Neural cell (in vitro differentiated cells): ENCODE measurements around the gene WFDC1. TPM values are rescaled to one million over a fixed set of nuclear protein-coding genes. Genes with fewer than 3 reads are reported as not detected.

Source experiments
- H2AFZ ChIP-seq: fragments of 200-600, 300-800 bp; sonication (generic), shearing (Covaris generic); 2 replicates; pipeline ENCODE4 v1.6.0; 2014; ENCODE audit warnings: low read depth, mild to moderate bottlenecking, antibody characterized with exemption, low read length, moderate library complexity
- H3F3A ChIP-seq: fragments of 200-600 bp; shearing (Covaris generic); 2 replicates; pipeline ENCODE4 v1.6.1; 2016; ENCODE audit warnings: mild to moderate bottlenecking, moderate library complexity, mixed read lengths, antibody characterized with exemption, low read length; ENCODE audit not compliant: insufficient read depth, poor library complexity, severe bottlenecking
- H3K27ac ChIP-seq: fragments of 200-600, 300-800 bp; sonication (generic), shearing (Covaris generic); 2 replicates; pipeline ENCODE4 v1.5.1; 2014; ENCODE audit warnings: mild to moderate bottlenecking, low read length, moderate library complexity
- H3K27me3 ChIP-seq: fragments of 300-800, 200-600 bp; sonication (generic), shearing (Covaris generic); 2 replicates; pipeline ENCODE4 v1.6.0; 2014; ENCODE audit warnings: mild to moderate bottlenecking, low read depth, low read length, moderate library complexity; ENCODE audit not compliant: insufficient read depth
- H3K36me3 ChIP-seq: fragments of 300-800, 200-600 bp; sonication (generic), shearing (Covaris generic); 2 replicates; pipeline ENCODE4 v1.5.1; 2014; ENCODE audit warnings: mild to moderate bottlenecking, antibody characterized with exemption, low read length, moderate library complexity; ENCODE audit not compliant: insufficient read depth
- H3K4me2 ChIP-seq: fragments of 300-800, 200-600 bp; sonication (generic), shearing (Covaris generic); 2 replicates; pipeline ENCODE4 v1.6.0; 2014; ENCODE audit warnings: mild to moderate bottlenecking, low read length
- H3K4me3 ChIP-seq: fragments of 300-800, 200-600 bp; sonication (generic), shearing (Covaris generic); 2 replicates; pipeline ENCODE4 v1.5.1; 2014; ENCODE audit warnings: mild to moderate bottlenecking, low read length, moderate library complexity
- H3K79me2 ChIP-seq: fragments of 200-600 bp; shearing (Covaris generic); replicated peaks from 2 replicates; pipeline ENCODE4 v1.6.0; 2014; ENCODE audit warnings: mild to moderate bottlenecking, low read length, moderate library complexity; ENCODE audit not compliant: insufficient read depth
- H3K9ac ChIP-seq: fragments of 300-800, 200-600 bp; sonication (generic), shearing (Covaris generic); 2 replicates; pipeline ENCODE4 v1.6.1; 2016; ENCODE audit warnings: mild to moderate bottlenecking, low read length, mixed read lengths
- H3K9me2 ChIP-seq: fragments of 200-600 bp; shearing (Covaris generic); 2 replicates; pipeline ENCODE4 v1.6.1; 2016; ENCODE audit warnings: mild to moderate bottlenecking, low read length, mixed read lengths; ENCODE audit not compliant: insufficient read depth
- H3K9me3 ChIP-seq: fragments of 200-600, 300-800 bp; sonication (generic), shearing (Covaris generic); 2 replicates; pipeline ENCODE4 v1.6.1; 2016; ENCODE audit warnings: mild to moderate bottlenecking, mixed run types, low read length, moderate library complexity, mixed read lengths
- H4K20me1 ChIP-seq: fragments of 200-600 bp; shearing (Covaris generic); 2 replicates; pipeline ENCODE4 v1.6.1; 2016; ENCODE audit warnings: mild to moderate bottlenecking, mixed run types; ENCODE audit not compliant: insufficient read depth
- CTCF ChIP-seq: fragments of 450-650 bp; IDR thresholded peaks from 2 replicates; pipeline ENCODE4 v1.5.1; 2014; ENCODE audit warnings: antibody characterized with exemption, mild to moderate bottlenecking, moderate library complexity; ENCODE audit not compliant: poor library complexity, severe bottlenecking
- EP300 ChIP-seq: fragments of 450-650 bp; conservative IDR thresholded peaks from 2 replicates; pipeline ENCODE4 v1.6.1; 2014; ENCODE audit warnings: antibody characterized with exemption, mild to moderate bottlenecking, moderate library complexity; ENCODE audit not compliant: poor library complexity, severe bottlenecking
- EZH2 ChIP-seq: fragments of 200-600, 300-800 bp; shearing (Covaris generic), sonication (generic); IDR thresholded peaks from 2 replicates; pipeline ENCODE4 v1.6.1; 2014; ENCODE audit warnings: antibody characterized with exemption, low read length, borderline replicate concordance, mild to moderate bottlenecking; ENCODE audit not compliant: insufficient read depth, poor library complexity, severe bottlenecking
- MXI1 ChIP-seq: fragments of 450-650 bp; conservative IDR thresholded peaks from 2 replicates; pipeline ENCODE4 v1.6.1; 2014; ENCODE audit warnings: antibody characterized with exemption, mild to moderate bottlenecking; ENCODE audit not compliant: poor library complexity, severe bottlenecking
- POLR2AphosphoS5 ChIP-seq: IDR thresholded peaks from 2 replicates; pipeline ENCODE4 v1.6.1; 2012
- RAD21 ChIP-seq: fragments of 450-650 bp; conservative IDR thresholded peaks from 2 replicates; pipeline ENCODE4 v1.6.1; 2014; ENCODE audit warnings: antibody characterized with exemption, mild to moderate bottlenecking, moderate library complexity
- REST ChIP-seq: IDR thresholded peaks from 2 replicates; pipeline ENCODE4 v1.6.1; 2012; ENCODE audit warnings: borderline replicate concordance
- SMC3 ChIP-seq: fragments of 450-650 bp; conservative IDR thresholded peaks from 2 replicates; pipeline ENCODE4 v1.6.1; 2014; ENCODE audit warnings: antibody characterized with exemption, mild to moderate bottlenecking, moderate library complexity; ENCODE audit not compliant: poor library complexity
- TAF1 ChIP-seq: IDR thresholded peaks from 2 replicates; pipeline ENCODE4 v1.6.1; 2012; ENCODE audit warnings: low read depth
- polyA plus RNA-seq: library from polyadenylated mRNA; depleted of rRNA; stranded (reverse); fragments of >200 nt; gene quantifications from 2 replicates; pipeline ENCODE4 v1.2.3, GENCODE V29; 2014

The WFDC1 gene
- polyA plus RNA-seq, 1 donor from 2014 or later: not detected

DNA sequence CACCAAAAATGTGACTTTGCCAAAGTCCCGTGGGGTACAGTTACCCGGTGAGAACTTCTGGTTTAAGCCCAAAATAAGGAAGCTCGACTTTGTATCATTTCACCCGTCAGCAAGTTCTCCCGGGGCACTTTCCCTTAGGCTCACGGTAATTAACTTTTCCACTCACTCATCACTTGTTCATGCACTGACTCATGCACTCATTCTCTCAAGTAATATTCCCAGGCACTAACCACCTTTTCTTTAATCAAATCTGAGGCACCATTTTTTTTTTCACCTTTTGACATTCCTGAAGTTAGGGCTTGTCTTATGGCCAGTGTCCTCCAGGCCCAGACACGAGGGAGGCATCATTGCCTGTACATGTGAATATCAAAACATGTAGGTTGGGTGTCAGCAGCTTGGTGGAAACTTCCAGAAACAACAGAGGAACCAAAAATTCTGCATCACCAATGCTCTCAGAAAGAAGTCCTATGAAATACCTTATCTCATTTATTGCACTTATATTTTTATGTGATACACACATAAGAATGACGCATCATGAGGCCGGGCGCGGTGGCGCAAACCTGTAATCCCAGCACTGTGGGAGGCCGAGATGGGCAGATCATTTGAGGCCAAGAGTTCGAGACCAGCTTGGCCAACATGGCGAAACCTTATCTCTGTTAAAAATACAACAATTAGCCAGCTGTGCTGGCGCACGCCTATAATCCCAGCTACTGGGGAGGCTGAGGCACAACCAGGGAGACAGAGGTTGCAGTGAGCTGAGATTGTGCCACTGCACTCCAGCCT, 37.5 kb downstream of the WFDC1 start:
- no peaks in the 10 kb centered on the region for H3F3A ChIP-seq
- H3K27ac ChIP-seq: no peak overlapping the region
- H2AFZ ChIP-seq: no peak overlapping the region
- no peak overlapping the region for H3K9ac ChIP-seq
- H3K9me2 ChIP-seq: no peaks in the 10 kb centered on the region
- H4K20me1 ChIP-seq: no peaks in the 10 kb centered on the region
- no peaks in the 10 kb centered on the region for H3K36me3 ChIP-seq
- no peak overlapping the region for H3K4me3 ChIP-seq
- no peaks in the 10 kb centered on the region for H3K9me3 ChIP-seq
- H3K79me2 ChIP-seq: no peaks in the 10 kb centered on the region
- no peak overlapping the region for H3K4me2 ChIP-seq
- TF ChIP-seq SMC3: no peak
- no peak for TF ChIP-seq MXI1
- no peak for TF ChIP-seq POLR2AphosphoS5
- TF ChIP-seq RAD21: no peak
- no peaks in the 10 kb centered on the region for H3K27me3 ChIP-seq

GRCh38 chr16:84332975-84333684, 38.5 kb downstream of the WFDC1 start:
- Histone ChIP-seq H3K9me2 (no peaks in the 10 kb centered on the region), H3K36me3 (no peaks in the 10 kb centered on the region), H3K4me2 (no peak overlapping the region), H3F3A (no peaks in the 10 kb centered on the region), H2AFZ (no peak overlapping the region), H4K20me1 (no peaks in the 10 kb centered on the region), H3K9me3 (no peaks in the 10 kb centered on the region), H3K9ac (no peak overlapping the region), H3K27me3 (no peaks in the 10 kb centered on the region), H3K27ac (no peak overlapping the region), H3K79me2 (no peaks in the 10 kb centered on the region), H3K4me3 (no peak overlapping the region)
- TF ChIP-seq REST (no peak), POLR2AphosphoS5 (no peak), EP300 (no peak), RAD21 (no peak), EZH2 (no peak), TAF1 (no peak), MXI1 (no peak), SMC3 (no peak), CTCF (no peak)
